ENCODE data around the gene SCYGR4.

Gene SCYGR4

GRCh38 chr2:227617316-227618230 is at the start of gene SCYGR4:
TSS of gene SCYGR4 (plus strand) at chr2:227617498. CDS start at chr2:227617498, 0 bp downstream.
- TF ChIP-seq, protein P1, sequence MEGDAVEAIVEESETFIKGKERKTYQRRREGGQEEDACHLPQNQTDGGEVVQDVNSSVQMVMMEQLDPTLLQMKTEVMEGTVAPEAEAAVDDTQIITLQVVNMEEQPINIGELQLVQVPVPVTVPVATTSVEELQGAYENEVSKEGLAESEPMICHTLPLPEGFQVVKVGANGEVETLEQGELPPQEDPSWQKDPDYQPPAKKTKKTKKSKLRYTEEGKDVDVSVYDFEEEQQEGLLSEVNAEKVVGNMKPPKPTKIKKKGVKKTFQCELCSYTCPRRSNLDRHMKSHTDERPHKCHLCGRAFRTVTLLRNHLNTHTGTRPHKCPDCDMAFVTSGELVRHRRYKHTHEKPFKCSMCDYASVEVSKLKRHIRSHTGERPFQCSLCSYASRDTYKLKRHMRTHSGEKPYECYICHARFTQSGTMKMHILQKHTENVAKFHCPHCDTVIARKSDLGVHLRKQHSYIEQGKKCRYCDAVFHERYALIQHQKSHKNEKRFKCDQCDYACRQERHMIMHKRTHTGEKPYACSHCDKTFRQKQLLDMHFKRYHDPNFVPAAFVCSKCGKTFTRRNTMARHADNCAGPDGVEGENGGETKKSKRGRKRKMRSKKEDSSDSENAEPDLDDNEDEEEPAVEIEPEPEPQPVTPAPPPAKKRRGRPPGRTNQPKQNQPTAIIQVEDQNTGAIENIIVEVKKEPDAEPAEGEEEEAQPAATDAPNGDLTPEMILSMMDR (IDR thresholded peaks at IDR 0.05) = no peak

DNA sequence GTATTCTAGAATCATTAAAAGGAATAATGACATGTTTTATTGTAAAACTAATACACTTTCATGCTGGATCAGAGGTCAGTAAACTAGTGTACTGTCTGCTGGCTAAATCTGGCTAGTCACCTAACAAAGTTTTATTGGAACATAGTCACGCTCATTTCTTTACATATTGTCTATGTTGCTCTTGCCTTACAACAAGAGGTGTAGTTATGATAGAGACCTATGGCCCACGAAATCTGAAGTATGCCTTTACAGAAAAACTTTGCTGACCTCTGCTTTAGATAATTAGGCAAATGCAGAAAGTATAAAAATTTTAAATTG is 48.5 kb upstream of the SCYGR4 start:
- TF ChIP-seq, protein P1 (IDR thresholded peaks at IDR 0.05) = no peak

DNA sequence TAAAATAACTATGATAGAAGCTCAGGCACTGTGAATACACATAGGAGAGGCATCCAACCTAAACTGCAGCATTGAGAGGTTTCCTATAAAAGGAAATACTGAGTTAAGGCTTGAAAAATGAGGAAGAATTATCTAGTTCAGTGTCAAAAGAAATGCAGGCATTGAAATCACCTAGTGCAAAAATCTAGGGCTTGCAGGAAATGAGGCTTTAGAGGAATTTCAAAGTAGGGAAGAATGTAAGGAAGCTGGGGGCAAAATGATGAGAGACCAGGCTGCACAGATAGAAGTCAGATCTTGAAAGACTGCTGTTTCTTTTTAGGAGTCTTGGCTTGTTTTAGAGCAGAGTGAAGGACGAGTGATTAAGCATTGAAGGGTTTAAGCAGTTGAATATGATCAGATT is 46.7 kb upstream of the SCYGR4 start:
- TF ChIP-seq, protein P1 (IDR thresholded peaks at IDR 0.05) = no peak

DNA sequence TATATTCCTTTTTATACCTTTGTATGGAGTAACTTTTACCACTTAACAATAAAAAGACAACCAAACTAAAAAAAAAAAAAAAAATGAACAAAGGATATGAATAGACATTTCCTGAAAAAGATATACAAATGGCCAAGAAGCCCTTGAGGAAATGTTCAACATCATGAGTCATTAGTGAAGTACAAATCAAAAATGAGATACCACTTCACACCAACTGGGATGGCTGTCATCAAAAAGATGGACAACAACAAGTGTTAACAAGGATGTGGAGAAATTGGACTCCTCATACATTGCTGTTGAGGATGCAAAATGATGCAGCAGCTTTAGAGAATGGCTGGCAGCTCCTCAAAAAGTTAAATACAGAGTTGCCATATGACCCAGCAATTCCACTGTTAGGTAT is 41.2 kb upstream of the SCYGR4 start:
- TF ChIP-seq, protein P1 (IDR thresholded peaks at IDR 0.05) = no peak

DNA sequence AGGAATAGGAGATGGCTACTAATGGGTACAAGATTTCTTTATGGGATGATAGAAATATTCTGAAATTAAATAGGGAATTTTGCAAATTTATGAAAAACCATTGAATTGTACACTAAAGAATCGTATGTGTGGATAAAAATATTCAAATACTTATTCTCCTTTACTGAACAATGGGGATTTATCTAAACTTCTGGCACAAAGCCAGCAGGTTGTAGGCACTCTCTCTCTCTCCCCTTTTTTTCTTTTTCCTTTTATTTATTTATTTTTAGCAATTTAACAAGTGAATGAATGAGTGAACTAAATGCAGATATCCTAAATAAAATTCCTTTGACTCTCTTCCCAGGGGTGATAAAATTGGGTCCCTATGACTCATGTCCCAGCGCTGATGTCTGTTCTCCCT is 40.5 kb upstream of the SCYGR4 start:
- TF ChIP-seq, protein P1 (IDR thresholded peaks at IDR 0.05) = no peak

- TF ChIP-seq, protein P1 (IDR thresholded peaks at IDR 0.05) = no peak
Observed at GRCh38 chr2:227577555-227577954, 39.7 kb upstream of the SCYGR4 start.

- TF ChIP-seq, protein P1 (IDR thresholded peaks at IDR 0.05) = no peak
Observed at GRCh38 chr2:227578642-227579041, 38.7 kb upstream of the SCYGR4 start.

All from LNCAP (cell line).